Mucosa of gallbladder (tissue), 1 donor: ENCODE results near the gene AADACL3. TPM values are rescaled to one million over a fixed set of nuclear protein-coding genes. Genes with fewer than 3 reads are reported as not detected.
"Not testable (repeated sequence)": the region's sequence is repeated elsewhere in the genome, so short reads cannot be mapped to it uniquely, and the experiment has no call there.

Experiments
- DNase-seq: peaks from one replicate; pipeline ENCODE4 v3.0.0-alpha.2; 2020; ENCODE audit warnings: low spot score
- total RNA-seq: library from RNA; stranded (reverse); gene quantifications from one replicate; pipeline ENCODE4 v1.2.1, GENCODE V29; 2021
- donor health status: DM: no; HTN: no; CAD: no.

AADACL3 gene
- total RNA-seq: not detected

GRCh38 chr1:12715896-12716437 lies at the start of gene AADACL3:
Gene AADACL3, plus strand, starts transcription at chr1:12716110. Its CDS starts 67 bp downstream, at chr1:12716177.
- DNase-seq: no peak

DNA sequence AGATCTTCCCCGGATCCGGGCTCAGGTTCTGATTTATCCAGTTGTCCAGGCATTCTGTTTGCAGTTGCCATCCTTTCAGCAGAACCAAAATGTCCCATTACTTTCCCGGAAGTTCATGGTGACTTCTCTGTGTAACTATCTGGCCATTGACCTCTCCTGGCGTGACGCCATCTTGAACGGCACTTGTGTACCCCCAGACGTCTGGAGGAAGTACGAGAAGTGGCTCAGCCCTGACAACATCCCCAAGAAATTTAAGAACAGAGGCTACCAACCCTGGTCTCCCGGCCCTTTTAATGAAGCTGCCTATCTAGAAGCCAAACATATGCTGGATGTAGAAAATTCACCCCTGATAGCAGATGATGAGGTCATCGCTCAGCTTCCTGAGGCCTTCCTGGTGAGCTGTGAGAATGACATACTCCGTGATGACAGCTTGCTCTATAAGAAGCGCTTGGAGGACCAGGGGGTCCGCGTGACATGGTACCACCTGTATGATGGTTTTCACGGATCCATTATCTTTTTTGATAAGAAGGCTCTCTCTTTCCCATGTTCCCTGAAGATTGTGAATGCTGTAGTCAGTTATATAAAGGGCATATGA lies 49.7 kb upstream of the AADACL3 start:
- DNase-seq: no peak

DNA sequence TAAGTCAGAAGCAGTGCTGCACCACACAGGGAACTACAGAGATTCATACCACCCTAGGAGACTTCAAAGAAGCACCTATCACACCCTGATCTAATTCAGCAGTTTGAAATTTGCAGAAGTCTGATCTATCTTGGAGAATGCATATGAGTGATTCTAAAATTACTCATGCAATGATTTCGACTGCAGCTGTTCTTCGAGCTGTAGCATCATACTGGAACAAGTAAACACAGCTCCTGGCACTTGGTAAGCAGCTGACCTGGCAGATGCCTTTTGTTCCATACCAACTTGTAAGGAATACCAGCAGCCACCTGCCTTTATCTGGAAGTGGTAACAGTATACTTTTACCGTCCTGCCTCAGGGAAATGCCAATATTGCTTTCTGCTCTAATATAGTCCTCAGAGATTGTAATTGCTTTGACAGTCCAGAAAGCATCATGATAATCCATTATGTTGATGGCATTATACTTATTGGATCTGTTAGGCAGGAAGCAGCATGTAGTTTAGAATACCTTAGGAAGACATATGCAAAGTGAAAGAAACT lies 46.3 kb upstream of the AADACL3 start:
- DNase-seq: no peak

DNA sequence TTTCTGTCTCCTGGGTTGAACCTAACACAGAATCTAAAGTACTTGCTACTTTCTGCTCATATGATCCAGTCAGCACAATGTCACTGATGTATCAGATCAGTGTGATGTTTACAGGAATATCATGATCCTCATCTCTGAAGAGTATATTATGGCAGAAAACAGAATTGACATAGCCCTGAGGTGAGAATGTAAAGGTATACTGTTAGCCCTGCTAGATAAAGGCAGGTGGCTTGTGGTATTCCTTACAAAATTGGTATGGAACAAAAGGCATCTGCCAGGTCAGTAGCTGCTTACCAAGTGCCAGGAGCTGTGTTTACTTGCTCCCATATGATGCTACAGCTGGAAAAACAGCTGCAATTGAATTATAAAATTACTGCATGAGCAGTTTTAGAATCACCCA lies 41.6 kb upstream of the AADACL3 start:
- DNase-seq: no peak

- DNase-seq: not testable (repeated sequence)
Measured at GRCh38 chr1:12676122-12676521, 39.8 kb upstream of the AADACL3 start.

DNA sequence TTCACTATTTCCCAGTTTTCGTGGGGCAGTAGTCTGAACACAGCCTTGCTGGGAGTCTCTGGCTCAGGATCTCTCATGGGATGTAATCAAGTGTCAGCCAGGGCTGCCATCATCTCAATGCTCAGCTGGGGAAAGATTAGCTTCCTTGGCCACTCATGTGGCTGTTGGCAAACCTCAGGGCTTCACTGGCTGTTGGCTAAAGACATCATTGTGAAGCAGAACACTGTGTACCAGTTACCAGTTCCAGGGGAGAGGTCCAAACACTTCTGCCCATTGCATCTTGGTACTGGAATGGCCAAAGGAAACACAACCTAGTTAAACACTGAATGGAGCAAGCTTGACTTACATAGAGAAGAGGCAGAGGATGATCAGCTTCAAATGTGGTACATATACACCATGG lies 38.3 kb upstream of the AADACL3 start:
- DNase-seq: no peak

- DNase-seq: no peak
Measured at GRCh38 chr1:12678350-12678749, 37.6 kb upstream of the AADACL3 start.

- no peak for DNase-seq
Measured at GRCh38 chr1:12678820-12679219, 37.1 kb upstream of the AADACL3 start.

- DNase-seq: no peak
Measured at GRCh38 chr1:12690156-12690555, 25.8 kb upstream of the AADACL3 start.

DNA sequence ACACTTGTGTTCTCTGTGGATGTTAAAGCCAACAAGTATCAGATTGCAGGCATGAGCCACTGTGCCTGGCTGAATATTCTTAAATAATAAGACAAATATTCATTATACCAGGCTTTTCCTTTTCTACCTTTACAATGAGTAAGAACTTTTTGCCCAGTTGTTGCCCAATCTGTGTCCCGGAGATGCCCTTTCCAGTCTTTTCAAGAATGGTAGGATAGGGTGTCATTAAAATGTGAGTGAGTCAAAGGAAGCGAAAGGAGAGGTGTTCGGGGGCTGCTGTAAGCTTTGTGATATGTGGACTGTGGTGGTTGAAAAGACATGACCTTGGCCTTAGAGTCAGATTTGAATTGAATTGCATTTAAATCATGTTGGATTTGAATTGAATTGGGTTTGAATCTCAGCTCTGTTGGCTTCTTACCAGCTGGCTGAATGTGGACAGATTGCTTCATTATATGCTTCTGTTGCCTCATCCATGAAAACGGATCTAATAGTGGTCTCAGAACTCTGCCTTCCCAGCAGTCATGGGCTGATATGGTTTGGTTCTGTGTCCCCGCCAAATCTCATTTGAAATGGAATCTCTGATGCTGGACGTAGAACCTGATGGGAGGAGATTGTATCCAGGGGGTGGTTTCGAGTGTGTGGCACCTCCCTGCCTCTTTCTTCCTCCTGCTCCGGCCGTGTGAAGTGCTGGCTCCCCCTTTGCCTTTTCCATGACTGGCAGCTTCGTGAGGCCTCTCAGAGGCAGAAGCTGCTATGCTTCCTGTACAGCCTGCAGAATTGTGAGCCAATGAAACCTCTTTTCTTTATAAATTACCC lies 22.7 kb upstream of the AADACL3 start:
- DNase-seq: no peak

GRCh38 chr1:12696658-12697057 lies 19.3 kb upstream of the AADACL3 start:
- DNase-seq: no peak

- no peak for DNase-seq
Measured at GRCh38 chr1:12697397-12697796, 18.5 kb upstream of the AADACL3 start.

DNA sequence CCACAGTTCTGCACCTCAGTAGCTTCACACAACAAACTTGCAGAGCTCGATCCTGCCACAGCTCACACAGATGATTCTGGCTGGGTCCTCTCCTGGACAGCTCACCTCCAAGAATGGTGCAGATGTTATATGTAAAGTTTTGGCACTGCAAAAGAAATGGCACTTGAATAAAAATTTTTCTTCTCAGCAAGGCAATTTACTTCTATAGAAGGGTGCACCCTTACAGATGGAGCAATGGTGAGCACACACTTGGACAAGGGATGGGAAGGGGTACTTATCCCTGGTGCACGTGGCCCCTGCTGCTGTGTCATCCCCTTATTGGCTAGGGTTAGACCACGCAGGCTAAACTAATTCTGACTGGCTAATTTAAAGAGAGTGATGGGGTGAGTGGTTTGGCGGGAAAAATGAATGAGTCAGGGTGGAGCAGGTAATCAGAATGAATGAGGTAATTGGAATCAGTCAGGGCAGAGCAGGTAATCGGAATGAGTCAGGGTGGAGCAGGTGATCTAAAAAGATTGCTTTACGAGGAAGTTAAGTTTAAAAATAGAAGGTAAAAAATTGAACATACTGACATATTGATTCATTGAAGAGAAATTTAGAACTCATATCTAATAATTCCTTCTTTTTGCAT lies 12.0 kb upstream of the AADACL3 start:
- DNase-seq: no peak

GRCh38 chr1:12706061-12706460 lies 9.8 kb upstream of the AADACL3 start:
- no peak for DNase-seq

- DNase-seq: no peak
Measured at GRCh38 chr1:12708396-12709090, 7.4 kb upstream of the AADACL3 start.

DNA sequence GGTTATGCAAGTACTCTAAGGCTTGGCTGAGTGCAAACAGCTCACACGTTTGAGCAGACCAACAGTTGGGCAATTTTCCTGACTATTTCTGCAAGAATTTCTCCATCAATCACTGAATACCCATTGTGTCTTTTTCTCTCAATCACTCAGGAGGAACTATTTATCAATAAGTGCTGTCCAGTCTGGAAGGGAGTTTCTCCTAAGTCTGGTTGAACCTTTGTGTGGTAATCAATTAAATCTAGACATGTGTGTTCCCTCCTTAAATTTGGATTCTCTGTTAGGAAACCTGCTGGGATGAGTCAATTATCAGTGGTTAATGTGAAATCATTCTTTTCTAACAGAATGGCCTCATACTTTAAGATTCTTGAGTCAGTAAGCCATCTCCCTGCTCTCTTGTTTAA lies 6.8 kb upstream of the AADACL3 start:
- DNase-seq: no peak

DNA sequence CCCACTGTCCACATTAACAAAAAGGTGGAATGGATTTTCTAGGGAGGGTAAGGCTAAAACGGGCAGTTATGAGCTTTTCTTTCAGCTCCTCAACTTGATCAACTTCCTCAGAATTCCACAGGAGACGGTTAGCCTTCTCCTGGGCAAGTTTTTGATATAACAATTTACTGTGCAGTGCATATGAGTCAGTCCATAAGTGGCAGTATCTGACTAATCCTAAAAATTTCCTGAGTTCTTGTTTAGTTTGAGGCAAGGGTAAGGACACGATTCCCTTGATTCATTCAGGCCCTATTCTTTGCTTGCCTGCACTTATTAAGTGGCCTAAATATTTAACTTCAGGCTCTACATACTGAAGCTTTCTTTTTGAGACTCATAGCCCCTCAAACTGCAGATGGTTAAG lies 6.2 kb upstream of the AADACL3 start:
- no peak for DNase-seq

GRCh38 chr1:12711536-12711935 lies 4.4 kb upstream of the AADACL3 start:
- no peak for DNase-seq

- DNase-seq: no peak
Measured at GRCh38 chr1:12712076-12712475, 3.8 kb upstream of the AADACL3 start.

DNA sequence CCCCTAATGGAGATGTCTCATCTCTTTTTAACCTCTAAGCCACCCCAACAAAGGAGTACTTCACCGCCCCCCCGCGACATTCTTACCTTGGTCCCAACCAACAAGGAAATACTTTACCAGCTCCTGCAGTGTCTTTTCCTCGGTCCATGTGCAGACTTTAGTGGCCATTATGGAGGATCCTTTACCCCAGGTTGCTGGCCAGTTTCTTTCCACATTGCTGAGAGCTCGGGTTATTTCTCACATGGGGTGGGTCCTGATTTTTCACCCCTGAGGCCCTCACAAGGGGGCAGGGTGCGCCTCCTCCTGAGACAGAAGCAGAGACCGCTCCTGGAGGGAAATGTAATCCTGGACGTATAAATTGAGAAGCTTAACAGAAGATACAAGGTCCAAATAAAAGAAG lies 3.0 kb upstream of the AADACL3 start:
- no peak for DNase-seq

DNA sequence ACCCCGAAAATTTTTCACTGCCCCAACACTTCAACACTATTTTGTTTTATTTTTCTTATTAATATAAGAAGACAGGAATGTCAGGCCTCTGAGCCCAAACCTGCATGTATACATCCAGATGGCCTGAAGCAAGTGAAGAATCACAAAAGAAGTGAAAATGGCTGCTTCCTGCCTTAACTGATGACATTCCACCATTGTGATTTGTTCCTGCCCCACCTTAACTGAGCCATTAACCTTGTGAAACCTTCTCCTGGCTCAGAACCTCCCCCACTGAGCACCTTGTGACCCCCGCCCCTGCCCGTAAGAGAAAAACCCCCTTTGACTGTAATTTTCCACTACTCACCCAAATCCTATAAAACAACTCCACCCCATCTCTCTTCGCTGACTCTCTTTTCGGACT lies 2.3 kb upstream of the AADACL3 start:
- not testable (repeated sequence) for DNase-seq
